Left forelimb (tissue), 1 donor: ENCODE measurements around the gene TRRAP.

Experiments
- DNase-seq: peaks from one replicate; pipeline ENCODE4 v3.0.0-alpha.2; 2018; ENCODE audit warnings: low spot score

Gene TRRAP

DNA sequence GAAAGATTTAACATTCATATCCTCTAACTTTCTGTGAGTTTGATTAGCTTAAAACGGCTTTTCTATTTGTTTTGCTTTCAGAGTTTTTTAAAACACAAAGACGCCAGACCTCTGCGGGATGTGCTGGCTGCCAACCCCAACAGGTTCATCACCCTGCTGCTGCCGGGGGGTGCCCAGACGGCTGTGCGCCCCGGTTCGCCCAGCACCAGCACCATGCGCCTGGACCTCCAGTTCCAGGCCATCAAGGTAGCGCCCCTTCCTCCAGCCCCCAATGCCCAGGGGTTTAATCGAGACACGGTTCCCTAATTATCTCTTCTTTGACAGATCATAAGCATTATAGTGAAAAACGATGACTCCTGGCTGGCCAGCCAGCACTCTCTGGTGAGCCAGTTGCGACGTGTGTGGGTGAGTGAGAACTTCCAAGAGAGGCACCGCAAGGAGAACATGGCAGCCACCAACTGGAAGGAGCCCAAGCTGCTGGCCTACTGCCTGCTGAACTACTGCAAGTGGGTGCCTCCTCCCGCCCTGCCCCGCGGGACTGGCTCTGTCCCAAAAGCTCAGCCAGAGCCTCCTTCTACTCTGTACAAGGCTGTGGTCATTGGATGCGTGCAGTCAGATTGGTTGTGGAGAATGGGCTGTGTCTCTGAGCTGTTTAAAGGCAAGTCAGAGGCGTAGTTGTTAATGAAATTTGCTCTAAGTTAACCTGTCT lies 71.2 kb downstream of the TRRAP start:
- no peak for DNase-seq

DNA sequence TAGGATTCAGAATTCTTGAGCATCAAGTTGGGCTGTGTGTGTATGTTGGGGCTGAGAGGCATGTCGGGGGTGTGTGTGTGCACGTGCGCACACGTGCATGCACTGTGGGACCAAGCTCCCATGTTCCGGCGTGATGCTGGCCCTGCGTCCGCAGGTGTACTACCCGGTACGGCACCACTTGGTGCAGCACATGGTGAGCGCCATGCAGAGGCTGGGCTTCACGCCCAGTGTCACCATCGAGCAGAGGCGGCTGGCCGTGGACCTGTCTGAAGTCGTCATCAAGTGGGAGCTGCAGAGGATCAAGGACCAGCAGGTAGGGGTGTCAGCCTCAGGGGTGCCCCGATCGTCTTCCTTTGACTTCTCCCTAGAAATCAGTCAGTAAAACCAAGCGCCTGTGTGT lies 77.7 kb downstream of the TRRAP start:
- DNase-seq: no peak

DNA sequence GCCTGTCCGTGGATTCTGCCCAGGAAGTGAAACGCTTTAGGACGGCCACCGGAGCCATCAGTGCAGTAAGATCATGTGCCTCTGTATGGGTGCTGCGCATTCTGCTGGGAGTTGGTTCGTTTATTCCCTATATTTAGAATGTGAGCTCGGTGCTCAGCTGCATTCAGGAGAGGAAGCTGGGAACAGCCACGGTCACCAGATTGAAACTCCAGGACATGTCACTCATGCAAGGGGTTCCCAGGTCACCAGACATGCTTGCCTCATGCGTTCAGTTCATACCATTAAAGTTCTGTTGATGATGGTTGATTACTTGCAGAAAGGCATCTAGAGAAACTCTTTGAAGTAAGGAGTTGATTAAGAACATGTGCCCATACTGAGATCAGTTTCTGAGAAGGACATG lies 78.1 kb downstream of the TRRAP start:
- no peak for DNase-seq

DNA sequence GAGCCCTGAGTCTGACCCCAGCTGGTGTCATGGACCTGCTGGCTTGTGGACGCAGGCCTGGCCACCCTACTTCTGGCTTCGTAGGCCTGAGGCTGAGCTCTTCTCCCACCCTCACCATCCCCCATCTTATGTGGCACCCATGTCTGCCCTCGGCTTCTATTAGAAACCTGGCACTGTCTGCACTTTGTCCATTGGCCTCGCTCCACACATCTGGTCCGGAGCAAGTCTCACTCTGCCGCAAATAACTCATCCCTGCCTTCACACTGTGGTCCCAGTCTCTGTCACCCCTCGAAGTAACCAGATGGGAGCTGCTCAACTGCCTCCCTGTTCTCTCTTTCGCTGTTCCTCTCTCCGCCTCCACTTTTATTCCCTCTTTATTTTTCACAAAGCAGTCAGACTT lies 78.6 kb downstream of the TRRAP start:
- no peak for DNase-seq

DNA sequence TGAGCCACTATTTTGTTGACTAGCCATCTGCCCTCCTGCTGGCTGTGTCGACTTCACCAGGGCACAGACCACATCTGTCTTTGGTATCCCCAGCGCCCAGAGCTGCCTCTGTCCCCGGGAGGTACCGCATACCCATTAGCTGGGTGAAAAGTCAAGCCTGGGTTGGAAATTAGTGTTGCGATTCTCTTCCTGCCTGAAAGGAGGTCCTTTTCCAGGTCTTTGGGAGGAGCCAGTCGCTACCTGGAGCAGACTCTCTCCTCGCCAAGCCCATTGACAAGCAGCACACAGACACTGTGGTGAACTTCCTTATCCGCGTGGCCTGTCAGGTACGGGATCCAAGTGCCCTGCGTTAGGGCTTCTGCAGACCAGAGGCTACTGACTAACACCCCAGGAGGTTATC lies 79.4 kb downstream of the TRRAP start:
- no peak for DNase-seq

DNA sequence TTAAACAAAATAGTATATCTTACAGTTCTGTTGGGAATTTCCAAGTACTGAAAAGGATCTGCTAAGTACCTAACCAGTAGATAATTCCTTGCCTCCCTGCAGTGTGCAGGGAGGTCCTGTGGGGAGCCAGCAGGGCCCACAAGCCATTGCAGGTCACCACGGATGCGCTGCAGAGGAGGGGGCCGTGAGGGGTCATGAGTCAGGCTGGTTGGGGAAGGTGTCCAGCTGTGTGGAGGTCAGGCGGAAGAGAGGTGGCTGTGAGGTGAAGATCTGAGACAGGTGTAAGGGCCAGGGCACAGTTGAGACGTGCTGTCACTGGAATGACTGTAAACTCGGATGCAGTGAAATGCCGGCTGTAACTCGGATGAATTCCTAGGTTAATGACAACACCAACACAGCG lies 80.6 kb downstream of the TRRAP start:
- DNase-seq: no peak

DNA sequence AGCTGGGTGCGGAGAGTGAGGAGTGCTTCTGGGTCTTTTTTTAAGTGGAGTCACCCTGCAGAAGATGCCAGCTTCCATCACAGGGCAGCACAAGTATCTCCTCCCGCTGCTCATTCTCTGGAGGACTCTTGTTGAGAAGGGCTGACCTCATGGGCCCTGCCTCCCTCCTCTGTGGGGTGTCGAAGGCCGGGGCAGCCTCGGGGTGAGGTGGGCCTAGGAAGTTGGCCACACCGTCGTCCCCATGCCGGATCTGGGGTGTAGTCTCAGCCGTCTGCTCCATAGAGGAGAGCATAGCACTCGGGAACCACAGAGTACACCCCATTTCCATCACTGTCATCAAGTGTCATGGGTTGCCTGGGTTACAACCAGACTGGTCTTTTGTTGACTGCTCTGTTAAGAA lies 85.0 kb downstream of the TRRAP start:
- no peak for DNase-seq

DNA sequence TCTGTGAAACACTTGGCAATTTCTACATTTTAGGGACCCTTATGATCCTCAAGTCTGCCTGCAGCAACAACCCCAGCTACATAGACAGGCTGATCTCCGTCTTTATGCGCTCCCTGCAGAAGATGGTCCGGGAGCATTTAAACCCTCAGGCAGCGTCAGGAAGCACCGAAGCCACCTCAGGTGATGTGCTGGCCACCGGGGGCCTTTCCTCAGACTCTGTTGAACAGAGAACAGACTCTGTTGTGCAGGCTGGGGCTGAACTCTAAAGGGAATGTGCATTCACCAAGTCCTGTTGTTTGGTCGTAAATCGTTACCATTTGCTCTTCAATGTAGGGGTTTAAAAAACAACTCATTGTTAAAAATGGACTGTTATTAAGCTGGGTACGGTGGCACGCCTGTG lies 86.3 kb downstream of the TRRAP start:
- no peak for DNase-seq

DNA sequence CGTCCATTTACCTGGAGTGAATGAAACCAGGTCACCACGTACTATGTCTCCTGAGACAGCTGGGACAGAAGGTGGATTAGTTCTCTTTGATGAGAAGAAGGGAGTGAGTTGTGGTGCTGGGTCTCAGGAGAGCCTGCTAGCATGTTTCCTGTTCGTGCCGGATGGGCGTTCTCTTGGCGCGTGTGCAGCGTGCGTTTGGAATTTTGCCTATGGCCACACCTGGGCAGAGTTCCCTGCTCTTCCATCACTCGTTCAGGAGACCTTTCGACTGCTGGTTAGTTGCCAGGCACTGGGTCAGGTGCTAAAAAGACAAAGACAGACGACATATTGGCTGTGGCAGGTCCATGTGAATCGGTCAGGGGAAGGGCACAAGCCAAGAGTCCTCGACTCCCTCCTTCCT lies 90.3 kb downstream of the TRRAP start:
- peak; percentile 25 for DNase-seq

DNA sequence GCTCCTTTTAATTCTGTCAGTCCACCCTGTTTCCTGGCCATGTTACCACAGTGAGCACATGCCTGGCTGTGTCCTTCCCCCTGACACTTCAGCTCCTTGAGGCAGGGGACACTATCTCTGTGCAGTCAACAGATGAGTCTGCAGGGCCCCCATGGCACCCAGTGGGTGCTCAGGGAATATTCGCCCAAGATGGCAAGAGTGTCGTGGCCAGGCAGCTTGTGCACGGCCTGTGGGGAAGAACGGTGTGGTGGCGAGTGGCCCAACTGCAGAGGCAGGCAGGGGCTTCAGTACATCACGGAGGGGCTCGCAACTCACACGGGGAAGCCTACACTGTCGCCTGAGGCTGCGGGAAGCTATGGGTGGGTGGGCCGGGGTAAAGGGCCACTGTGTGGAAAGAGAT lies 91.1 kb downstream of the TRRAP start:
- peak; percentile 36 for DNase-seq

DNA sequence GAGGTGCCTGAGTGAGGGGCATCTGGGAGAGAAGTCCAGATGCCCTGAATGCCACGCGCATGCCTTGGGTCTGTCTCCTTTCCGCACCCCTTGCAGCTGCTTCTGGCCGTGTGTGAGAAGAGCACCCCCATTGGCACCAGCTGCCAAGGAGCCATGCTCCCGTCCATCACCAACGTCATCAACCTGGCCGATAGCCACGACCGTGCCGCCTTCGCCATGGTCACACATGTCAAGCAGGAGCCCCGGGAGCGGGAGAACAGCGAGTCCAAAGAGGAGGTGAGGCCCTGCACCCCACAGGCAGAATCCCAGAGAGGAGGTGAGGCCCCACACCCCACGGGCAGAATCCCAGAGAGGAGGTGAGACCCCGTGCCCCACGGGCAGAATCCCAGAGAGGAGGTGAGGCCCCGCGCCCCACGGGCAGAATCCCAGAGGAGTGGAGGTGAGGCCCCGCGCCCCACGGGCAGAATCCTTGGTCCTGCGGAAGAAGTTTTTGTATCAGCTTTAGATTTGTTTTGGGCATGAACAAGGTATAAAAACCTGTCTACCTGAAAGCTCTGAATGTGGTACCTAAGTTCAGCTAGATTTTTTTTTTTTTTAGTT lies 91.8 kb downstream of the TRRAP start:
- peak; percentile 37 for DNase-seq

DNA sequence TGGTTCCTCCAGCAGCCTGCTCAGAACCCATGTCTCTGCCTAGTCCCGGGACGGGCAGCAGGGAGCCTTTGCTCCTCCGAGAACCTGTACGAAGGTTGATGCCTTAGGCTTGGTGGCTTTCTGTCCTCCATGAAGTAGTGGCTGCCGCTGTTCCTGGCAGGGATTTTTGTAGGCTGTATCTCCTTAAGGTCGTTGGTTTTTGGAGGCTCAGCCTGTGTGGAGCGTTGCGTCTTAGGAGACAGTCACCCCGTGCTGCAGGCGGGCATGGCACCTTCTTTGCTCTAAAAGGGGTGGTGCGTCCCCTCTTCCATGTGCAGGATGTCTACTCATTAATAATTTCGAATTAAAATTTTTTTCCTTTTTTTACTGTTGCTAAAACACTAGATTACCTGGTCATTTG lies 92.5 kb downstream of the TRRAP start:
- DNase-seq: peak; percentile 31

DNA sequence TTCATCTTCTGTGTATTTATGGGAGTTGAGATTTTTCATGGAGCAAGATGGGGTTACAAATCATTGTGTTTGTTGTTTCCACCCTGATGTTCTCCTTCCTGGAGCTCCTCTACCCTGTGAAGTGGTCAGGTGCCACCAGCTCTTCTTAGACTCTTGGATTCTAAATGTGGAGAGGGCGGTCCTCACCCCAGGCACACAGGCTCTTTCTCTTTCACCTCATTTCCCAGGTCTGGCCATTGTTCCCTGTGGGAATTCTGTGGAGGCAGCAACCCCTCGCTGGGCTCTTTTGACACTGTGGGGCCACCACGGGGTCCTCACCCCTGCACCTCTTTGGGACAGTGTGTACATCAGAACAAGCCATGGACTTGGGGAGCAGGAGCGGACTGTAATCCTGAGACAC lies 95.9 kb downstream of the TRRAP start:
- DNase-seq: no peak

DNA sequence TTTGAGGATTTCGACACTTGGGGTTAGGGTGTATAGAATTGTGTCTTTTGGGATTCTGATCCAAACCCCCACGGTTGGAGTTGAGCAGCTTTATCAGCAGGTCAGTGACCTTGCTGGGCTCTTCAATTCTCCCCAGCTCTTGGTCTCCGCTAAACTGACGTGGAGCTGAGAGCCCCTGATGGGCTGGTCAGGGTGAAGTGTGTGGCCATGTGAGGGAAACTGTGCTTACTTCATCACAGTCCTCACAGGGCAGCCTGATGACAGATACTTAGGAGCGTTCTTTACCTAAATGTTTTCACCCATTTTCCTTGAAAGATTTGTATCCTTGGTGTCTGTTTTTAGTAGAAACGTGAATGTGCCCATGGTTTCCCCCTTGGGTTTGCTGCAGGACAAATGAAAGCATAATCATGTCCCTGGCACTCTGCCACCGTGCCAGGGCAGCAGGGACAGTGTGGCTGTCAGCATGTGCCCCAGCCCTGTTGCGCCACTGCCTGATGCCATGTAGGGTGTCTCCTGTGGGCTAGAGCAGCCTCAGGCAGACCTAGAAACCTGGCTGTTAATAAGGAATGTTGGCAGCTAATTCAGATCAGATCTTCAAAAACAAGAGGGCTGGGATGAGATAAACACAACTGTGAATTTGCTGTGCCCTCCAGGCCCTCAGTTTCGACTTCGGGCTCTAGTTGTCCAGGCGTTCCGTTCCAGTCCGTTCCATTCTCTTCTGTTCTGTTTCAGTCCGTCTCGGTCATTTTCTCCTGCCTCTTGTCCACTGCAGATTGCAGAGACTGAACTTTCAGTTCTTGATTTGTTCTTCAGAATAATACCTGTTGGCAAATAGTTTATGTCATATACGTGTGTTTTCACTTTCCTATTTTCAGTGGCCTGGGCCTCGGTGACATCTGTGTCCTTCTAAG lies 96.8 kb downstream of the TRRAP start:
- peak; percentile 46 for DNase-seq

DNA sequence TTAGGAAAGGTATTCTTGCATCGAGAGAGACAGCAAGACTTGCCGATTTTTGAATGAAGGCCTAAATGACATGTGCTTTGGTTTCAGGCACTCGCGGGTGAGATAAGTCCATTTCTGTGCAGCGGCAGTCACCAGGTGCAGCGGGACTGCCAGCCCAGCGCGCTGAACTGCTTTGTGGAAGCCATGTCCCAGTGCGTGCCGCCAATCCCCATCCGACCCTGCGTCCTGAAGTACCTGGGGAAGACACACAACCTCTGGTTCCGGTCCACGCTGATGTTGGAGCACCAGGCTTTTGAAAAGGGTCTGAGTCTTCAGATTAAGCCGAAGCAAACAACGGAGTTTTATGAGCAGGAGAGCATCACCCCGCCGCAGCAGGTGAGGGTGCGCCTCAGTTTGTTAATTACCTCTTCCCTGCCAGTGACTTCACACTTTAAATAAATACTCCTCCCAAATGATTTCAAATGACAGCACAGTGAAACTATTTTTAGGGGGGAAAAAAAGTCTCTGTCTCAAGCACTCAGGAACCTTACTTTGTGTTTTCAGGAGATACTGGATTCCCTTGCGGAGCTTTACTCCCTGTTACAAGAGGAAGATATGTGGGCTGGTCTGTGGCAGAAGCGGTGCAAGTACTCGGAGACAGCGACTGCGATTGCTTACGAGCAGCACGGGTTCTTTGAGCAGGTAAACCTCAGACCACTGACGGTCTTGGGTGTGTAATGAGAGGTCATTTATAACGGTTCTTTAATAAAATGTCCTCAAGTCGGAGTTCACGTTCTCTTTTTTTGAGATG lies 98.3 kb downstream of the TRRAP start:
- peak; percentile 37 for DNase-seq

DNA sequence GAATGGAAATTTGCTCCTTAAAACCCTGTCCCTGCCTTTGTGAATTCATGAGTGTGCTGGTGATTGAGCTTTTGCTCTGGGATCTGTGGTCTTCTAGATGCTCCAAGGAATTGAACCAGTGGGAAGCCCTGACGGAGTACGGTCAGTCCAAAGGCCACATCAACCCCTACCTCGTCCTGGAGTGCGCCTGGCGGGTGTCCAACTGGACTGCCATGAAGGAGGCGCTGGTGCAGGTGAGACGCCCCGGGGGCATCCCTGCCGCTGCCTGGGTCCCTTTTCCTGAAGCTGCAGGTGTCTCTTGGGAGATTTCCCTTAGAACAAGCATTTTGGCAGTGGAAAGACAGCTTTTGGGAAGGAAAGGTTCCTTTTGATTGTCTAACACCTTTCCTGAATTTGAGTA lies 100.3 kb downstream of the TRRAP start:
- DNase-seq: peak; percentile 50

DNA sequence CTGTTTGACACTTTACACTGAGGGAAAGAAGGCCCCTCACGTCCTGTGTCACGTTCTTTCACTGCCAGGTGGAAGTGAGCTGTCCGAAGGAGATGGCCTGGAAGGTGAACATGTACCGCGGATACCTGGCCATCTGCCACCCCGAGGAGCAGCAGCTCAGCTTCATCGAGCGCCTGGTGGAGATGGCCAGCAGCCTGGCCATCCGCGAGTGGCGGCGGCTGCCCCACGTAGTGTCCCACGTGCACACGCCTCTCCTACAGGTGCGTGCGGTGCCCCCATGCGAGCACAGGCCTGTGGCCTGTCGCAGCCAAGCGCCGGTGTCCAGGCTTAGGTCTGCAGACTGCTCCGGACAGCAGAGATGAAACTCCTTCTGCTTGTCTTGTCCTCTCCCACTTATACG lies 103.4 kb downstream of the TRRAP start:
- no peak for DNase-seq

DNA sequence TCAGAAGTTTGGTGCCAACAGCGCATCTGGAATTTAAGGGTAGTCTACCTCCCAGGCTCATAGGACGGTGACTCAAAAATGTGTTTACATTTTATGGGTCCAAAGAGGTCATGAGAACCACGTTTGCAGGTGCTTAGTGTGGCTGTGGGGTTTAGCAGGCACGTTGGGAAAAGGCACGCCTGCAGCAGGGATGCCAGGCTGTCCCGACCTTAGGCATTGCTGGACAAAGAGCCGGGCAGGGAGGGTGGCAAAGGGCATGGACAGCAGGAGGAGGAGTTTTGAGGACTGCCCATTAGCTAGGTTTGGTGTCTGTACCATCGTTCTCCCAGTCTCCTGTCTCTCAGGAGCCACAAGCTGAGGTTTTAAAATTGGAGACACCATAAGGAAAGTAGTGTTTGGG lies 104.4 kb downstream of the TRRAP start:
- no peak for DNase-seq

DNA sequence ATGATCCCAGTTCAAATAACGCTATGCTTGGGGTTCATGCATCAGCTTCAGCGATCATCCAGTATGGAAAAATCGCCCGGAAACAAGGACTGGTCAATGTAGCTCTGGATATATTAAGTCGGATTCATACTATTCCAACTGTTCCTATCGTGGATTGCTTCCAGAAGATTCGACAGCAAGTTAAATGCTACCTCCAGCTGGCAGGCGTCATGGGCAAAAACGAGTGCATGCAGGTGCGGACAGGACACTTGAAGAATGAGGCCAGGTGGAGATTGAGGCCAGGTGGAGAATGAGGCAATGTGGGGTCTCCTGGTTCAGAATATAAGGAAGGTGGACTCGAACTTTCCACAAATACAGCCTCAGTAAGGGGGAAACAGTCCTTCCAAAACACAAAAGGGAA lies 105.8 kb downstream of the TRRAP start:
- peak; percentile 41 for DNase-seq

DNA sequence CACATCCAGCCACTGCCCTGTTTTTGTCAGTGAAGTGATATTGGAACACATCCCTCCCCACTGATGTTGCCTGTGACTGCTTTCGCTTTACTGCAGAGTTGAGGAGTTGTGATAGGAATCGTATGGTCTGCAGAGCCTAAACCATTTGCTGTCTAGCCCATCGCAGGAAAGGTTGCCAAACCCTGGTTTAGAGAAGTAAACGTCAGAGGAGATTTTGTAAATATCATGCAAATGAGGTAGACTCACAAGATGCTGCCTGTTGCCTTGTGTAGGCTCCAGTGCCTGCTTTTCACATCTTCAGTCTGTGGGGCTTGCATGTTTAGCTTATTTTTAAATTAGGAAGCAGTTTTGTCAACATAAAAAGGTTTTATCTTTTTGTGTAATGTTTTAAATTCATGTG lies 107.1 kb downstream of the TRRAP start:
- DNase-seq: no peak

DNA sequence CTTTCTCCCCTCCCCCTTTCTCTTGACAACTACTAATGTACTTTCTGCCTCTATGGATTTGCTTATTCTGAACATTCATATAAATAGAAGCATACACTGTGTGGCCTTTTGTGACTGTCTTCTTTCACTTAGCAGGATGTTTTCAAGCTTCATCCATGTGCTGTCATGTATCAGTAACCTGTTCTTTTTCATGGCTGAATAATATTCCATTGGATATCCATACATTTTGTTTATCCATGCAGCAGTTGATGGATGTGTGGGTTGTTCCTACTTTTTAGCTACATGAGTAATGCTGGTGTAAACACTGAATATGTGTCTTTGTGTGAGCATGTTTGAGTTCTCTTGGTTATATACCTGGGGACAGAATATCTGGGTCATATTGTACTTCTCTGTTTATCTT lies 107.6 kb downstream of the TRRAP start:
- no peak for DNase-seq

DNA sequence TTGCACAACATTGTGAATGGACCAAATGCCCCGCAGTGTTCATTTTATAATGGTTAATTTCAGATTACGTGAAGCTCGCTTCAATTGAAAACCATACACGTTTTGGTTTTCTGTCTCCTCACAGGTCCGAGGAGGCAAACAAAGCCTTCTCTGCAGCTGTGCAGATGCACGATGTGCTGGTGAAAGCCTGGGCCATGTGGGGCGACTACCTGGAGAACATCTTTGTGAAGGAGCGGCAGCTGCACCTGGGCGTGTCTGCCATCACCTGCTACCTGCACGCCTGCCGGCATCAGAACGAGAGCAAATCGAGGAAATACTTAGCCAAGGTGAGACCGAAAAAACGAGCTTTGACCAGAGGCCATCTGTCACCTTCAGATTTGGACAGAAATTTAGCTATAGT lies 110.3 kb downstream of the TRRAP start:
- DNase-seq: peak; percentile 26
